A673 (cell line): ENCODE data around the gene EGR4. TPM values are rescaled to one million over a fixed set of nuclear protein-coding genes. Genes with fewer than 3 reads are reported as not detected.

Source experiments
- BruUV-seq: library from RNA; stranded (reverse); fragments of 400-500 nt; replicated peaks from 2 replicates; lab custom pipeline; 2021; lab: Mats Ljungman, UMichigan
- CTCF ChIA-PET: fragments of 300-600 bp; sonication (Branson Sonifier 250); formaldehyde crosslinking; loops from one replicate; lab custom pipeline; 2022; ENCODE audit warnings: antibody characterized with exemption; lab: Charles Lee
- POLR2A ChIA-PET: fragments of 300-600 bp; sonication (Branson Sonifier 250); formaldehyde crosslinking; loops from one replicate; lab custom pipeline; 2022; ENCODE audit warnings: antibody characterized with exemption; ENCODE audit not compliant: low non-redundant PET; lab: Charles Lee
- DNase-seq: peaks from one replicate; pipeline ENCODE4 v3.0.0-alpha.2; 2015; ENCODE audit warnings: low spot score
- H3K27ac ChIP-seq: fragments of 200-600 bp; sonication (generic); 2 replicates; pipeline ENCODE4 v1.5.1; 2016; ENCODE audit warnings: mixed run types, low read depth, mild to moderate bottlenecking, mixed read lengths, antibody characterized with exemption, low read length; ENCODE audit not compliant: poor library complexity, severe bottlenecking
- H3K27me3 ChIP-seq: fragments of 200-600 bp; sonication (generic); replicated peaks from 2 replicates; pipeline ENCODE4 v1.6.1; 2017; ENCODE audit warnings: mixed run types, low read depth, mild to moderate bottlenecking, mixed read lengths, antibody characterized with exemption, low read length; ENCODE audit not compliant: insufficient read depth, poor library complexity
- H3K36me3 ChIP-seq: fragments of 200-600 bp; sonication (generic); 2 replicates; pipeline ENCODE4 v1.6.1; 2016; ENCODE audit warnings: mixed run types, mild to moderate bottlenecking, mixed read lengths, antibody characterized with exemption, low read length; ENCODE audit not compliant: insufficient read depth, poor library complexity, severe bottlenecking
- H3K4me1 ChIP-seq: fragments of 200-600 bp; sonication (generic); 2 replicates; pipeline ENCODE4 v1.6.1; 2017; ENCODE audit warnings: mixed run types, mild to moderate bottlenecking, mixed read lengths, antibody characterized with exemption, low read length; ENCODE audit not compliant: insufficient read depth, poor library complexity, severe bottlenecking
- H3K4me3 ChIP-seq: fragments of 200-600 bp; sonication (generic); 2 replicates; pipeline ENCODE4 v1.5.1; 2016; ENCODE audit warnings: low read depth, mixed run types, mild to moderate bottlenecking, mixed read lengths, low read length; ENCODE audit not compliant: poor library complexity, severe bottlenecking
- H3K9me3 ChIP-seq: fragments of 200-600 bp; sonication (generic); 2 replicates; pipeline ENCODE4 v1.6.1; 2016; ENCODE audit warnings: mixed run types, low read depth, mild to moderate bottlenecking, mixed read lengths, antibody characterized with exemption, low read length; ENCODE audit not compliant: poor library complexity, severe bottlenecking
- EZH2 ChIP-seq: fragments of 200-600 bp; sonication (generic); IDR thresholded peaks from 2 replicates; pipeline ENCODE4 v1.6.1; 2017; ENCODE audit warnings: borderline replicate concordance, low read depth, mild to moderate bottlenecking, mixed read lengths, antibody characterized with exemption, low read length; ENCODE audit not compliant: poor library complexity, severe bottlenecking
- intact Hi-C: fragments of 100-400 bp; cut with micrococcal nuclease; formaldehyde crosslinking; loops from one replicate; pipeline ENCODE4 v1.10.0; 2022; ENCODE audit not compliant: unreplicated experiment
- total RNA-seq: library from RNA; stranded (reverse); gene quantifications from 2 replicates; pipeline ENCODE4 v1.2.3, GENCODE V29; 2021
- TF ChIP-seq, protein P1 (sequence below): fragments of 300-800, 200-600 bp; sonication (generic); conservative IDR thresholded peaks from 2 replicates; pipeline ENCODE4 v1.5.1; 2017; ENCODE audit warnings: low read depth, mild to moderate bottlenecking, antibody characterized with exemption, low read length, moderate library complexity, mixed read lengths

Gene EGR4
- total RNA-seq, 1 experiment from 2014 or later, result 1.9 TPM

GRCh38 chr2:73291461-73292315 lies 1.7 kb downstream of the EGR4 start:
- CTCF ChIA-PET, result interaction anchor here (1.1 kb wide), 2 partner anchors 47 to 68 kb away, joined by 3 to 4 read pairs; no protein-coding TSS in a partner anchor
- TF ChIP-seq, protein P1, sequence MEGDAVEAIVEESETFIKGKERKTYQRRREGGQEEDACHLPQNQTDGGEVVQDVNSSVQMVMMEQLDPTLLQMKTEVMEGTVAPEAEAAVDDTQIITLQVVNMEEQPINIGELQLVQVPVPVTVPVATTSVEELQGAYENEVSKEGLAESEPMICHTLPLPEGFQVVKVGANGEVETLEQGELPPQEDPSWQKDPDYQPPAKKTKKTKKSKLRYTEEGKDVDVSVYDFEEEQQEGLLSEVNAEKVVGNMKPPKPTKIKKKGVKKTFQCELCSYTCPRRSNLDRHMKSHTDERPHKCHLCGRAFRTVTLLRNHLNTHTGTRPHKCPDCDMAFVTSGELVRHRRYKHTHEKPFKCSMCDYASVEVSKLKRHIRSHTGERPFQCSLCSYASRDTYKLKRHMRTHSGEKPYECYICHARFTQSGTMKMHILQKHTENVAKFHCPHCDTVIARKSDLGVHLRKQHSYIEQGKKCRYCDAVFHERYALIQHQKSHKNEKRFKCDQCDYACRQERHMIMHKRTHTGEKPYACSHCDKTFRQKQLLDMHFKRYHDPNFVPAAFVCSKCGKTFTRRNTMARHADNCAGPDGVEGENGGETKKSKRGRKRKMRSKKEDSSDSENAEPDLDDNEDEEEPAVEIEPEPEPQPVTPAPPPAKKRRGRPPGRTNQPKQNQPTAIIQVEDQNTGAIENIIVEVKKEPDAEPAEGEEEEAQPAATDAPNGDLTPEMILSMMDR, result peak; percentile 28
- peak; percentile 92 for TF ChIP-seq EZH2
- intact Hi-C loops, result no loop called here
- H3K27ac ChIP-seq, result no peak overlapping the region
- DNase-seq, result peak; percentile 47
- peaks cover 67% of the 10 kb centered on the region for H3K27me3 ChIP-seq
- H3K36me3 ChIP-seq, result no peaks in the 10 kb centered on the region
- POLR2A ChIA-PET, result interaction anchor here (0.6 kb wide), 1 partner anchor 1543 kb away, joined by 3 read pairs; no protein-coding TSS in a partner anchor
- H3K9me3 ChIP-seq, result no peaks in the 10 kb centered on the region
- H3K4me3 ChIP-seq, result peak overlapping the region; percentile 52
- BruUV-seq, result no TSS peak
- H3K4me1 ChIP-seq, result peaks cover 6% of the 10 kb centered on the region

- CTCF ChIA-PET, result interaction anchor here (1.1 kb wide), 1 partner anchor 46 kb away, joined by 3 read pairs; no protein-coding TSS in a partner anchor
- Histone ChIP-seq H3K9me3 (no peaks in the 10 kb centered on the region), H3K36me3 (no peaks in the 10 kb centered on the region), H3K4me3 (peak overlapping the region; percentile 52), H3K4me1 (peaks cover 6% of the 10 kb centered on the region), H3K27ac (no peak overlapping the region), H3K27me3 (peaks cover 61% of the 10 kb centered on the region)
- TSS peak; percentile 42 for BruUV-seq
- intact Hi-C loops, result no loop called here
- no peak for TF ChIP-seq EZH2
- TF ChIP-seq, protein P1, result no peak
- POLR2A ChIA-PET, result no interaction called here
- peak; percentile 84 for DNase-seq
These were observed 2.3 kb downstream of the EGR4 start for GRCh38 chr2:73291093-73291460.

DNA sequence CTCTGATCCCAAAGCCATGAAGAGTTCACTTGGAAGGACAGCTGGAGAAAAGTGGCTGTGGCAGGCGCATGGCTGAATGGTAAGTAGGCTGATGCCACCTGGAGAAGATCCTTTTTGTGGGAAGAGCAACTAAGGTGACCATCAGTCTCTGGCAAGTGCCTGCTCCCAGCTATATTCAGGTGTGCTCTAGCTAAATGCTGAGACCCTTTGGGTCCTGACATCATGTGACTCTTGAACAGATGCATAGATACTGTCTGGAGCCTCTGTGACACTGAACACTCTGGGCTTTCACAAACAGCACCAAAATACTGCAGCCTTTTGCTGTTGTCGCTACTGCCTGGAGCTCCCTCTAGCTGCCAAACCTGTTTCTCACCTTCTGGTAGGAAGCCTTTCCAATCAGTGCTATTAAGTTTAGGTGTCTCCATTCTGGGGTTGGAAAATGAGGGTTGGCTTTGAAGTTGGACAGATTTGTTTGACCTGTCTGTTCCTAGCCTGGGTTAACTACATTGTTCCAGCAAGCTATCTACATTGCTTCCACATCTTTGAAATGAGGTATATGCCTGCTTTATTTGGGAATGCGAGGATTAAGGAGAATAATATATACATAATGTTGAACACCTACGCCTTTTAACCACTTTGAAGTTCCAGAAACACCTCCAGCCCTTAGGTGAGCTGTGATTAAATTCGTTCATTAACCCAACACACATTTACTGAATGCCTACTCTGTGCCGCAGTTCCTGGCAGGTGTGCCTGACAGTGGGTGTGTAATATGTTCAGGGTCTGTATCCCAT lies 3.1 kb downstream of the EGR4 start:
- Histone ChIP-seq H3K27ac (no peak overlapping the region), H3K36me3 (no peaks in the 10 kb centered on the region), H3K27me3 (peaks cover 53% of the 10 kb centered on the region), H3K4me1 (peaks cover 6% of the 10 kb centered on the region), H3K4me3 (no peak overlapping the region), H3K9me3 (no peaks in the 10 kb centered on the region)
- ChIA-PET CTCF (interaction anchor here (0.6 to 1.2 kb wide), 6 partner anchors 45 to 307 kb away, joined by 3 to 5 read pairs (median 3); partner anchors contain the start of genes ALMS1 and PRADC1), POLR2A (interaction anchor here (0.6 kb wide), 1 partner anchor 669 kb away, joined by 3 read pairs; no protein-coding TSS in a partner anchor)
- TF ChIP-seq EZH2, result no peak
- TF ChIP-seq, protein P1, result peak; percentile 70
- BruUV-seq, result no TSS peak
- DNase-seq, result peak; percentile 52
- intact Hi-C loops, result no loop called here
